Type B pancreatic cell (in vitro differentiated cells): ENCODE data around the gene RHO. TPM values are rescaled to one million over a fixed set of nuclear protein-coding genes. Genes with fewer than 3 reads are reported as not detected.
"Not testable (repeated sequence)": the region's sequence is repeated elsewhere in the genome, so short reads cannot be mapped to it uniquely, and the experiment has no call there.

Experiments
- DNase-seq: peaks from one replicate; pipeline ENCODE4 v3.0.0; 2021; ENCODE audit warnings: mixed read lengths; ENCODE audit not compliant: unreplicated experiment; ENCODE audit errors: extremely low spot score
- H3K27ac Mint-ChIP-seq: 2 replicates; pipeline ENCODE4 v1.8.0; 2021; ENCODE audit warnings: mild to moderate bottlenecking, mixed read lengths
- H3K27me3 Mint-ChIP-seq: 2 replicates; pipeline ENCODE4 v1.8.0; 2021; ENCODE audit warnings: mixed read lengths
- H3K36me3 Mint-ChIP-seq: 2 replicates; pipeline ENCODE4 v1.8.0; 2021; ENCODE audit warnings: mixed read lengths
- H3K4me1 Mint-ChIP-seq: one replicate; pipeline ENCODE4 v1.8.0; 2021; ENCODE audit warnings: mixed read lengths; ENCODE audit not compliant: unreplicated experiment
- H3K4me3 Mint-ChIP-seq: 2 replicates; pipeline ENCODE4 v1.8.0; 2021; ENCODE audit warnings: mild to moderate bottlenecking, mixed read lengths
- H3K9me3 Mint-ChIP-seq: 2 replicates; pipeline ENCODE4 v1.8.0; 2021; ENCODE audit warnings: mixed read lengths
- long read RNA-seq: library from polyadenylated mRNA; unstranded; transcript quantifications from one replicate; pipeline ENCODE4 v2.0.0, GENCODE V29; 2020
- total RNA-seq: library from RNA; stranded (reverse); gene quantifications from 2 replicates; pipeline ENCODE4 v1.2.1, GENCODE V29; 2021; ENCODE audit warnings: low replicate concordance
- TF ChIP-seq, protein P1 (sequence below): fragments of 200-600 bp; sonication (generic); conservative IDR thresholded peaks from 2 replicates; pipeline ENCODE4 v1.5.0; 2021; ENCODE audit warnings: antibody characterized with exemption, mild to moderate bottlenecking

RHO gene
- not detected in 2 replicates for total RNA-seq
- long read RNA-seq = 0 reads

DNA sequence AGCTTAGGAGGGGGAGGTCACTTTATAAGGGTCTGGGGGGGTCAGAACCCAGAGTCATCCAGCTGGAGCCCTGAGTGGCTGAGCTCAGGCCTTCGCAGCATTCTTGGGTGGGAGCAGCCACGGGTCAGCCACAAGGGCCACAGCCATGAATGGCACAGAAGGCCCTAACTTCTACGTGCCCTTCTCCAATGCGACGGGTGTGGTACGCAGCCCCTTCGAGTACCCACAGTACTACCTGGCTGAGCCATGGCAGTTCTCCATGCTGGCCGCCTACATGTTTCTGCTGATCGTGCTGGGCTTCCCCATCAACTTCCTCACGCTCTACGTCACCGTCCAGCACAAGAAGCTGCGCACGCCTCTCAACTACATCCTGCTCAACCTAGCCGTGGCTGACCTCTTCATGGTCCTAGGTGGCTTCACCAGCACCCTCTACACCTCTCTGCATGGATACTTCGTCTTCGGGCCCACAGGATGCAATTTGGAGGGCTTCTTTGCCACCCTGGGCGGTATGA is at the start of gene RHO:
RHO (plus strand) TSS at position 51 of the 512 bp plus-strand sequence; CDS start at position 146, 95 bp downstream.
- no peak for DNase-seq
- no peaks in the 10 kb centered on the region for H3K36me3 Mint-ChIP-seq
- H3K27me3 Mint-ChIP-seq = no peaks in the 10 kb centered on the region
- no peak within 1 kb of the TSS for H3K27ac Mint-ChIP-seq
- no peaks in the 10 kb centered on the region for H3K9me3 Mint-ChIP-seq
- peaks cover 21% of the 10 kb centered on the region for H3K4me1 Mint-ChIP-seq
- H3K4me3 Mint-ChIP-seq = no peak within 1 kb of the TSS
- TF ChIP-seq, protein P1, sequence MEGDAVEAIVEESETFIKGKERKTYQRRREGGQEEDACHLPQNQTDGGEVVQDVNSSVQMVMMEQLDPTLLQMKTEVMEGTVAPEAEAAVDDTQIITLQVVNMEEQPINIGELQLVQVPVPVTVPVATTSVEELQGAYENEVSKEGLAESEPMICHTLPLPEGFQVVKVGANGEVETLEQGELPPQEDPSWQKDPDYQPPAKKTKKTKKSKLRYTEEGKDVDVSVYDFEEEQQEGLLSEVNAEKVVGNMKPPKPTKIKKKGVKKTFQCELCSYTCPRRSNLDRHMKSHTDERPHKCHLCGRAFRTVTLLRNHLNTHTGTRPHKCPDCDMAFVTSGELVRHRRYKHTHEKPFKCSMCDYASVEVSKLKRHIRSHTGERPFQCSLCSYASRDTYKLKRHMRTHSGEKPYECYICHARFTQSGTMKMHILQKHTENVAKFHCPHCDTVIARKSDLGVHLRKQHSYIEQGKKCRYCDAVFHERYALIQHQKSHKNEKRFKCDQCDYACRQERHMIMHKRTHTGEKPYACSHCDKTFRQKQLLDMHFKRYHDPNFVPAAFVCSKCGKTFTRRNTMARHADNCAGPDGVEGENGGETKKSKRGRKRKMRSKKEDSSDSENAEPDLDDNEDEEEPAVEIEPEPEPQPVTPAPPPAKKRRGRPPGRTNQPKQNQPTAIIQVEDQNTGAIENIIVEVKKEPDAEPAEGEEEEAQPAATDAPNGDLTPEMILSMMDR = no peak

DNA sequence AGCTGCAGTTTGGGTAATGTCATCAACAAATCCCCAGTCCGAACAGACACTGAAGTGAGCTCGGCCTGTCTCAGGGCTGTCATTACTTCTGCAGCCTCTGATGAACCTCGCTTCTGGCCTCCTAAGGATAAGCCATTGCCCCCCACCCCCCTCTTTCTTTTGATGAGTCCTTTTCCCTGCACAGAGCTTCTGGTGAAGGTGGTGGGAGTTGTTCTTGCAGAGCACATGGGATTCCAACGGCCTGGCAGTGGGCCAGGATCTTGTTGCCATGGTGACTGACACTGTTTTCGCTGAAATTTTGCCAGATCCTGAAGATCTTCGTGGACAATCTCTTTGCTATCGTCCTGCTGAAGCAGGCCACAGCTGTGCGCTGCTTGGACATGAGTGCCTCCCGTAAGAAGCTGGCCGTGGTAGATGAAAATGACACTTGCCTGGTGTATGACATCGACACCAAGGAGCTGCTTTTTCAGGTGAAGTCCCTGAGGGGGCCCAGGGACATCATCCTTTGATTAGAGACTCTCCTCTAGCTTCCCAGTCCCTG is 47.1 kb upstream of the RHO start:
- H3K4me3 Mint-ChIP-seq, DNase-seq, H3K9me3 Mint-ChIP-seq, H3K27me3 Mint-ChIP-seq: not testable (repeated sequence)
- H3K36me3 Mint-ChIP-seq = peaks cover 18% of the 10 kb centered on the region
- peak overlapping the region; percentile 40 for H3K27ac Mint-ChIP-seq
- peaks cover 41% of the 10 kb centered on the region for H3K4me1 Mint-ChIP-seq

DNA sequence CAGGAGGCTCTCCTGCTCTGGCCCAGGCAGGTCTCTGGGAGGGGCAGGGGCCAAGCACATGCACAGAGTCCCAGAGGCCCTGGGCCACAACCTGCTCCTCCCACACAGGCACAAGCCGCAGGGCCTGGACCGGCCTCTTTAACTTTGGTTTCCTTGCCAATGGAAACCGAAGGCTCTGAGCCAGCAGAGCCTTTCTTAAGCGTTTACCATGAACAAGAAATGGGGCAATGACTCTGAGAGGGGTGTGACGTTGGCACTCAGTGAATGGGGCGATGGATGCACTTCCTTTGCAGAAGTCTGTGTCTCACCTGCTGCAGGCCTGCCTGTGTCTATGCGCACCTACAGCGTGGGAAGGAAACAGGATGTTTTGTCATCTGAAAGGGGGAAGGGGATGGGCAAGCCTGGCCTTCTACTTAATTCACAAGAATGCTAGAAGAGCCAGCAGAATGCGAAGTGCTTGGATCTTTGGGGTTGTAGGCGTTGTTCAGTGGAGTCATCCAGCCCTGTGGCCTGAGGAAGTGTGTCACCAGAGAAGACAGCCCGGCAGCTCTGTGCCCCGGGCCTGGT is 46.6 kb upstream of the RHO start:
- Mint-ChIP-seq H3K27me3 (no peaks in the 10 kb centered on the region), H3K27ac (peak overlapping the region; percentile 40), H3K9me3 (no peaks in the 10 kb centered on the region), H3K36me3 (peaks cover 13% of the 10 kb centered on the region), H3K4me3 (no peak overlapping the region), H3K4me1 (peaks cover 47% of the 10 kb centered on the region)
- TF ChIP-seq, protein P1 = no peak
- no peak for DNase-seq

DNA sequence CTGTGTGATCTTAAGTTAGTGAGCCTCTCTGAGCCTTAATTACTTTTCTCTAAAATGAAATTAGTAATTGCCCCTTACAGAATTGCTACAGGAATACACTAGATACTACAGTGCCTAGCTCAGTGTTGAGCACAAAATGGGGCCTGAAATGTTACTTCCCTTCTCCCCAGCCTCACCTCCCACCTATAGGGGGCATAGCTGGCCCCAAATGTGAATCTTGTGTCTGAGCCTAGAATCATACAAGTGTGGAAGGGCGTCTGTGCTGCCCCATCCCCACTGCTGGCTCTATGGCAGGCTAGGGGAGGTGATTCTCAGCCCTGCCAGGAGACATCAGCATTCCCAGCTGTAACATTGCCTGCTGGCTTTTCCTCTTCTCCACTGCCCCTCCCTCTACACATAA is 45.7 kb upstream of the RHO start:
- Mint-ChIP-seq H3K36me3 (peaks cover 8% of the 10 kb centered on the region), H3K27ac (no peak overlapping the region), H3K4me3 (no peak overlapping the region), H3K4me1 (peaks cover 55% of the 10 kb centered on the region), H3K27me3 (no peaks in the 10 kb centered on the region), H3K9me3 (no peaks in the 10 kb centered on the region)
- TF ChIP-seq, protein P1 = peak; percentile 37
- no peak for DNase-seq

DNA sequence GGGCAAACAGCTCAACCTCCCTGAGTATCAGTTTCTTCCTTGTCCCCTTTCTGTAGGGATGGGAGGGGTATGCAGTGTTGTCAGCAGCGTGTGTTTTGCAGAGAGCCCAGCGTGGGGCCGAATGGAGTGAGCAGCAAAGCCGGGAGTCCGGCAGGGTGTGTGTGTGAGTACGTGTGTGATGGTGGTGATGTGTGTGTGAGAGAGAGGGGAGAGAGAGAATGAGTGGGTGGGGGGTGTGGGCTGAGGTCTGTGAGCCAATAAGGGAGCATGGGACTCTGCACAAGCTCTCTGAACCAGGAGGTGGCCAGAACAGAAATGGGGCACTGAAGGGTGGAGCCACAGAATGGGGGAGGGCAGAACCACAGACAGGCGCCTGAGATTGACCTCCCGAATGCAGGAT is 44.6 kb upstream of the RHO start:
- TF ChIP-seq, protein P1 = no peak
- no peak for DNase-seq
- Mint-ChIP-seq H3K4me3 (no peak overlapping the region), H3K36me3 (peaks cover 5% of the 10 kb centered on the region), H3K27ac (no peak overlapping the region), H3K27me3 (no peaks in the 10 kb centered on the region), H3K9me3 (no peaks in the 10 kb centered on the region), H3K4me1 (peaks cover 56% of the 10 kb centered on the region)

DNA sequence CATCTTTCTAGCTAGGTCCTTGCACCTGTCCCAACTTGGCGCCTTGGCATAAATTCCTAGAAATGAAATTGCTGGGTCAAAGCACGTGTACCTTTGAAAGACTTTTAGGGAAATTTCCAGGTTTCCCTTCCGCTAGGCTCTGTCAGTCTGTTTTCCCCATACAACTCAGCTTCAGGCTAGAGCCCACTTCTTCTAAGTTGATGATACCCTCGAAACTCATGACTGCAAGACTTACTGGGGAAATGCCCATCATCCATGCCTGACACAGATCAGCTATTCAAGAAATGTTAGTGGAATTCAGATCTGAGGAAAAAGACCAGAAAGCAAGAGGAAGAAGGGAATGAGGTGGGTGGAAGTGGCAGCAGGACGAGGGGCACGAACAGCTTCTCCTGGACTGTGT is 43.3 kb upstream of the RHO start:
- H3K36me3 Mint-ChIP-seq, H3K9me3 Mint-ChIP-seq, H3K4me3 Mint-ChIP-seq, H3K27me3 Mint-ChIP-seq, DNase-seq: not testable (repeated sequence)
- Mint-ChIP-seq H3K4me1 (peaks cover 56% of the 10 kb centered on the region), H3K27ac (peak overlapping the region; percentile 56)
